Cerebellar cortex (tissue), 1 donor: ENCODE measurements around the gene MS4A7.
A peak's percentile ranks its signal among the peaks of the same experiment; 100 is the strongest.
"Not testable (repeated sequence)": the region's sequence is repeated elsewhere in the genome, so short reads cannot be mapped to it uniquely, and the experiment has no call there.

Experiments
- DNase-seq: peaks from one replicate; pipeline ENCODE4 v3.0.0-alpha.2; 2015; ENCODE audit warnings: low spot score

Gene MS4A7

GRCh38 chr11:60378354-60378753 lies at the start of gene MS4A7:
MS4A7 (plus strand) TSS chr11:60378532; CDS start chr11:60383142, 4,610 bp downstream.
- no peak for DNase-seq

GRCh38 chr11:60332846-60333245 lies 45.5 kb upstream of the MS4A7 start:
- no peak for DNase-seq

DNA sequence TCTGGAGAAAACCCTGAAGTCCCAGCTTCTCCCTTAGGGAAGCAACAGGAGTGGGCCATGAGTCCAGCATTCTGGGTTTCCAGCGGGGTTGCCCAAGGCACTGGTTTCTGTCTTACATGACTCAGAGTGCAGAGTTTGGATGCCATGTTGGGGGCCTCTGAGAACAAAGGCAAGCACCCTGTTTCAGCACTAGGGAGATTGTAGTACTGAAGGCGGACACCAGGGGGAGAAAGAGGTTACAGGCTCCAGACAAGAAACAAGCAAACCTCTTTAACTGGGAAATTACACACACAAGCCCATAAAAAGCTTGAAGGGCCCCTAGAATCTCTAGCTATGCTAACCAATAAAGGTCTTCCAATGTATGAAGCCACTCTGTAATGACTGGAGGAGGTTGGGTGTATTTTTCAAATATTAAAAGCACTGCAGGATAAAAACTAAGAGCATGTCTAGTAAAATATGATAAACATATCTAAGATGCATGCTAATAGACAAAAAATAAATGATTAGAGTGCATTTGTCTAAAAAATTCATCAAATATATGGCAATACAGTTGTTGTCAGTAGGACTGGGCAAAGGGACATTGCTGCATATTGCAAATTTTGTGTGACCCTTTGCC lies 44.2 kb upstream of the MS4A7 start:
- peak; percentile 57 for DNase-seq

DNA sequence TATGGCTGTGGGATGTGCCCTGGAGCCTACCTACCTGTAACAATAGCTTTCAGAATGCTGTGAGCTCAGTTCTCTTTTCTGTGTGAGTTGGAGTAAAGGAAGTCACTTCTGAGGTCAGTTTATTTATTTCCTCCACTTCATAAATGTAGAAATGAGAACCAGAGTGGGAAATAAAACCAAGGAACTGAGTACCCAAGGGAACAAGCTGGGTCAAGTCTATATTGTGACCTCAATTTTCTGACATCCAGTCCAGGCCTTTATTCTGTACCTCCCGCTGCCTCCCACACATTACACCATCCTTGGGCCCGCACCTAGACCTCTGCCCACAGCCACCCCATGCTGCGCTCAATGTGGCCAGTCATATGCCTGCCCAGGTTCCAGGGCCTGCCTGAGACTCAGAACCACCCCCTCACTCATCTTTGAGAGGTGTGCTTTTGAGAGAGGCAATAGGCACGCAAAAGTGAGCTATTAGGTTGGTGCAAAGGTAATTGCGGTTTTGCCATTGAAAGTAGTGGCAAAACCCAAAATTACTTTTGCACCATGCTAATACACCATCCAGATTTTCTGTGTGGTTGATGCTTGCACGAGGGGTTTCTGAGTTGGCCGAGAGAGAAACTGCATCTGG lies 41.5 kb upstream of the MS4A7 start:
- no peak for DNase-seq

DNA sequence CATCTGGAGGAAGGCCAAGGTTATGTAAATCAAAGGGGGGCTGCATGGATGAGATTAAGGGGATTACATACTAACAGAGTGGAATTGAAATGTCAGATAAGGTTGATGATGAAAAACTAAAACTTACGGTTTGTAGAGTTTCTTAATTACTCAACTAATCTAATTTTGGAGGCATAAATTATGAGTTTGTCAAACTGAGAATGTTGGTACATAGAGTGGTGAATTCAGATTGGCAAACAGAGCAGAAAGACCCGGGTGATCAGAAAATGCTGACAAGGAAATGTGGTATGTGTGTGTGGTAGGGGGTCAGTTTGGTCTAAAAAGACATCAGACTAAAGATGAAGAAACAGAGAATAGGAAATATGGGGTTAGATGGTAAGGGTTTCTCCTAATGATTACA lies 40.3 kb upstream of the MS4A7 start:
- DNase-seq: no peak

- no peak for DNase-seq
Observed at GRCh38 chr11:60339356-60339755, 39.0 kb upstream of the MS4A7 start.

- DNase-seq: no peak
Observed at GRCh38 chr11:60343094-60343704, 35.1 kb upstream of the MS4A7 start.

GRCh38 chr11:60344146-60344545 lies 34.2 kb upstream of the MS4A7 start:
- peak; percentile 83 for DNase-seq

GRCh38 chr11:60345489-60345888 lies 32.8 kb upstream of the MS4A7 start:
- DNase-seq: peak; percentile 21

DNA sequence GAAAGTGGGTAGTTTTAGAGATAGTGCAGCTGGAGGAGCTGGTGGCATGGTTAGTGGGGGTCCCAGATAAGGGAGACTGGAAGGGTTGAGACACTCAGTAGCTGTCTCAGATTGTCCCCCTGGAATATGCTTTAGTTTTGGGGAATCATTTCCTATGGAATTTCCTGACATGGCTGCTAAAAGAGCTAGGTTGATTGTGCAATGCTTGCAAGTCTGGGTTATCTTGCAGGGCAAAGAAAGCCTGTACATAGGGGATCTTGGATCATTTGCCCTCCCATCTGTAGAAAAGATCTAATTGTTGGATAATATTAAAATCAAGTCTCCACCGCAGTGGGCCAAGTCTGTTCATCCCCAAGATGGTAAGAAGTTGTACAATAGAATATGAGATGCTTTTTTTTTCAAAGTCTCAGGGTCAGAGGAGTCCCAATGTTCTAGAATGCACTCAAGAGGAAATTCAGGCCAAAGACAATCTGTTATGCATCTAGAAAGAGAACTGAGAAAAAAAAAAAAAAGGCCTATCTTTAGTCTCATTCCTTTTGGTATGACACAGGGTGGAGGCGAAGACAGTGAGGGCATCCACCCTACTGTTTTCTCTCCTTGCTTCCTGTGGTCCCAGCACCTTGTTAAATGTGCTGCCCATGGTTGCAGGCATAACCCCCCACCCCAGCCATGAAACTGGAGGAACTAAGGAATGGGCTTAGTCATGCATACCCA lies 31.1 kb upstream of the MS4A7 start:
- DNase-seq: no peak

- DNase-seq: peak; percentile 25
Observed at GRCh38 chr11:60348116-60348515, 30.2 kb upstream of the MS4A7 start.

DNA sequence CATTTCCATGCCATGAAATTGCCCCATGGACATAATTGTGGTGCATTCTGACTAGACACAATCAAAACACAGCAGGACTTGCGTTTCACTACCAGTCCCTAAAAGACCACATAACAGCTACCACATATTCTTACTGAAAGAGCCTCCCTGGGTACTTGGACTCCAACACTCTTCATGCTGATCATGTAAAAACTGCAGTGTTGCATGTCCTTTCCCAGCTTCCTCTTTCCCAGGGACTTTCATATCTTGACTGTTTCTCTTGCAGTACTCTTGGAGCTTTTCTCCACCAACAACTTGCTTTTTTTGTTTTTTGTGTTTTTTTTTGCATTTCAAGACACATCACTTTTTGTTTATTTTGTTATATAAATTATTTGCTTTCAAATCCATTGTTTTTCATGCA lies 28.3 kb upstream of the MS4A7 start:
- no peak for DNase-seq

DNA sequence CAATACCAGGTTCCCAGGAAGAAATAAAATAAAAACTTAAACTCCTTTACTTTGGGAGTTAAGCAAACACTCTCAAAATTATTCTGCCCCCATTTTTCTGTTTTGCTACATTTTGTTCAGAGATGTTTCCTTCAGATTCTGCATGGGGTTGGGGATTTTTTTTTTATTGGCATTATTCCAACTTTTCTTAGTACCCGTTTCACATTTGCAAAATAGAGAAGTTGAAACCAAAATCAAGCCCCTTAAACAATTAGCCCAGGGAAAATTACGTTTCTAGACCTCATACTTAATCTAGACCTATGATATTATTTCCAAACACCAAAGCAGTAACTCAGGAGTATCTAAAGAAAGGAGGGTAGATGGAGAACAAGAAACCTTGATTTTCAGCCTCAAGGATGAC lies 20.6 kb upstream of the MS4A7 start:
- no peak for DNase-seq

DNA sequence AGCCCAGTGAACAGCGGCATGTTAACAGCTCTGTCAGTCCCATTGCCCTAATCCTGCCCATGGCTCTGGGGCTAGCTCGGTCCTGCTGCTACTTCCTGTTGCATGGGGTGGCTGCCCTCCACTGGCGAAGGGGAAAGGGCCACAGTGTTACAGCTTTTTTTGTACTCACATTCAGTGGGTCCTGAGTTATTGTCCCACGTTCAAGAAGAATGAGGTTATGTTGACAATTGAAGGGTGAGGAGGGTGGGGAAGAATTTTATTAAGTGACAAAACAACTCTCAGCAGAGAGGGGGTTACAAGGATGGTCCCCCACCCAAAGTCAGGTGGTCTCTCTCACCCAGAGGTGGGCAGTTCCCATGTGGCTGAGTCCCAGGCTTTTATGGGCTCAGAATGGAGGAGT lies 17.7 kb upstream of the MS4A7 start:
- DNase-seq: no peak

DNA sequence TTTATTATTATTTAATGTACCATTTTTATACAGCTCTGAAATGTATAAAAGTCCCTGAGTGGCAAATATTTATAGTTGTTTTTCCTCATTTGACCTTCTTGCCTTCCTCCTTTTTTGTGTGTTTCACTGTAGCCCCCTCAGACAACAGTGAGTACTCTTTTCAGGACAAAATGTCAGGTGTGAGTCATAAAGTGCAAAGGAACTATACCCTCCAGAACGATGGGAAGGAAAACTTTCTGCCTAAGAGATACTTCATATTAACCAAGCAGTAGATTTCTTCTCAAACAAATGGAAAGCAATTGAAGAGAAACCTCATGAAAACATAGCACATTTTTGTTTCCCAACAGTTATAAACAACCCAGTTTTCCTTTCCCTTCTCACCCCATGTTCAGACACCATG lies 16.1 kb upstream of the MS4A7 start:
- no peak for DNase-seq

GRCh38 chr11:60363542-60364470 lies 14.5 kb upstream of the MS4A7 start:
- peak; percentile 62 for DNase-seq

DNA sequence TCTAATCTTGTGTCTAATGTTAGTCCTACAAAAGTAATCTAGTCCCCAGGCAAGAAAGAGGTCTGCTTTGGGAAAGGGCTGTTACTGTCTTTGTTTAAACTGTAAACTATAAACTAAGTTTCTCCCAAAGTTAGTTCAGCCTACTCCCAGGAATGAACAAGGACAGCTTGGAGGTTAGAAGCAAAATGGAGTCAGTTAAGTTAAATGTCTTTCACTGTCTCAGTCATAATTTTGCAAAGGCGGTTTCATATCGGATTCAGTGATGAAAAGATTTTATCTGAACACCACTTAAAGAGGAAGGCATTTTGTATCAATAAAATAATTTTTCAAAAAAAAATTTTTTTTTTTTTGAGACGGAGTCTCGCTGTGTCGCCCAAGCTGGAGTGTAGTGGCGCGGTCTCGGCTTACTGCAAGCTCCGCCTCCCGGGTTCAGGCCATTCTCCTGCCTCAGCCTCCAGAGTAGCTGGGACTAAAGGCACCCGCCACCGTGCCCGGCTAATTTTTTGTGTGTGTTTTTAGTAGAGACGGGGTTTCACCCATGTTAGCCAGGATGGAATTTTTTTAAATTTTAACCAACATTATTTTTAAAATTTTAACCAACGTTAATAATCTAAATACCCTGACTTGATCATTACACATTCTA lies 11.9 kb upstream of the MS4A7 start:
- DNase-seq: not testable (repeated sequence)

DNA sequence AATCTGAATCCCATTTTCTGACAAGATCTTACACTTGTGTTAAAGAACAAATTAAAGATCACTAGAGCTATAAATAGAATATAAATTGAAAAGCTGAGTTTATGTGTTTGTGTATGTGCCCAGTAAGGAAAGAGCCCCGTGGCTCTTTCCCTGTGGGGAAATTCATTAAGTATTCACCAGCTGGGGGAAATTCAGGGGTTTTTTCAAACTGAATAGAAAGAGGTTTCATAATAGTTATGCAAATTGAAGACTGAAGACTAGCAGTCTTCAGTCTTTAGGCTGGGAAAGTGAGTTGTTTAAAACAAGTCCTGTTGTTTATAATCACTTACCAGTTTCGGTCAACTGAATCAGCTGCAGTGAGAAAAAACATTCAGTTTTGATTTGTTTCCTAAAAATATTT lies 11.3 kb upstream of the MS4A7 start:
- no peak for DNase-seq

- no peak for DNase-seq
Observed at GRCh38 chr11:60367896-60368295, 10.4 kb upstream of the MS4A7 start.

DNA sequence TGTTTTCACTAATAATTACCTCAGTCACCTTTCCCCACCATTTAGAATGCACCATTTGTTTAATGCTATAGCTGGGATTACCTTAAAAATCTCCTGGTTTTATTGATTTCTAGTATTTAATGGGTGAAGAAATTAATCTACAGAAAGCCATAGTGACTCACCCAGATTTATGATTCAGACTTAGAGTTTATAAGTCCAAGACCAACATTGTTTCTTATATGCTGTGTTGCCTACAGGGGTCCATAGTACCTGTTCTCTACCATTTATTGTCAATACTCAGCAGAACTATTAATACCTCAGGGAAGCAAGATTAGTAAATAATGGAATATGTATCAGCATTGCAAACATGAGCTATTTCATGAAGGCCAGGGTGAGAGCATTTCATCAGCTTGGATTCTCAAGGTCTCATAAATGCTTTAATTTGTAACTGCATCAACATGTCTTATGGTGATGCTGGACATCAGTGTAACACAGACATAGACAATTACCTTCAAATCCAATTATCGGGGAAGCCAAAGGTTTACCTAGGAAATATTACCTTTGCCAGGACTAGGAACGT lies 8.0 kb upstream of the MS4A7 start:
- no peak for DNase-seq

- DNase-seq: no peak
Observed at GRCh38 chr11:60370811-60371298, 7.5 kb upstream of the MS4A7 start.
